SK-N-SH (cell line): ENCODE measurements around the gene CDK14. TPM values are rescaled to one million over a fixed set of nuclear protein-coding genes. Genes with fewer than 3 reads are reported as not detected.

Experiments
- CTCF ChIA-PET: fragments of 300-600, 350-600 bp; formaldehyde crosslinking; extraction: SDS; loops from one replicate; lab custom pipeline; 2021; lab: Yijun Ruan, JAX
- POLR2A ChIA-PET: fragments of 350-600 bp; sonication (Branson Sonifier 250); formaldehyde crosslinking; extraction: SDS; loops from one replicate; lab custom pipeline; 2020; ENCODE audit warnings: antibody characterized with exemption, inconsistent platforms; lab: Yijun Ruan, JAX
- DNase-seq: peaks from one replicate; pipeline ENCODE4 v3.0.0; 2012
- H2AFZ ChIP-seq: fragments of 200-600 bp; sonication (generic); 2 replicates; pipeline ENCODE4 v1.8.1; 2016; ENCODE audit warnings: antibody characterized with exemption, mild to moderate bottlenecking, low read depth
- H3F3A ChIP-seq: fragments of 200-600 bp; sonication (generic); replicated peaks from 2 replicates; pipeline ENCODE3; 2016; ENCODE audit warnings: antibody characterized with exemption, mild to moderate bottlenecking; ENCODE audit not compliant: insufficient read depth
- H3K27ac ChIP-seq, 2 experiments: fragments of 200-500 bp in 1 of 2; fragments of 200-600 bp in 1 of 2; sonication (Bioruptor generic) in 1 of 2; sonication (generic), shearing (Covaris generic) in 1 of 2; 2 replicates each; pipeline versions ENCODE4 v1.5.1 to v1.6.1; 2014 to 2016; ENCODE audit warnings: low read depth in 2 of 2, inconsistent platforms in 1 of 2, low read length in 1 of 2, mild to moderate bottlenecking in 1 of 2, mixed read lengths in 1 of 2
- H3K27me3 ChIP-seq: fragments of 200-600 bp; sonication (generic), shearing (Covaris generic); 2 replicates; pipeline ENCODE4 v1.6.1; 2016; ENCODE audit warnings: mixed run types; ENCODE audit not compliant: insufficient read depth
- H3K36me3 ChIP-seq, 2 experiments: fragments of 200-500 bp in 1 of 2; fragments of 200-600 bp in 1 of 2; sonication (Bioruptor generic) in 1 of 2; sonication (generic) in 1 of 2; replicated peaks in 1 of 2; 2 replicates each; pipeline versions ENCODE3 to v1.5.1; 2014 to 2016; ENCODE audit warnings: low read length in 1 of 2, mild to moderate bottlenecking in 1 of 2; ENCODE audit not compliant: insufficient read depth in 2 of 2, control insufficient read depth in 1 of 2
- H3K4me1 ChIP-seq, 2 experiments: fragments of 200-500 bp in 1 of 2; fragments of 200-600 bp in 1 of 2; sonication (Bioruptor generic) in 1 of 2; sonication (generic), shearing (Covaris generic) in 1 of 2; 2 replicates each; pipeline versions ENCODE4 v1.5.1 to v1.6.1; 2014 to 2016; ENCODE audit warnings: low read depth in 1 of 2, low read length in 1 of 2, mixed run types in 1 of 2; ENCODE audit not compliant: insufficient read depth in 2 of 2, control insufficient read depth in 1 of 2
- H3K4me2 ChIP-seq: fragments of 200-600 bp; sonication (generic), shearing (Covaris generic); 2 replicates; pipeline ENCODE4 v1.6.1; 2017; ENCODE audit warnings: mixed run types
- H3K4me3 ChIP-seq, 2 experiments: fragments of 200-500 bp in 1 of 2; fragments of 200-600 bp in 1 of 2; sonication (Bioruptor generic) in 1 of 2; sonication (generic), shearing (Covaris generic) in 1 of 2; 2 replicates each; pipeline versions ENCODE4 v1.5.1 to v1.8.1; 2014 to 2016; ENCODE audit warnings: low read depth in 2 of 2, inconsistent platforms in 1 of 2, low read length in 1 of 2, mild to moderate bottlenecking in 1 of 2, mixed read lengths in 1 of 2, moderate library complexity in 1 of 2
- H3K79me2 ChIP-seq: fragments of 200-600 bp; sonication (generic); 2 replicates; pipeline ENCODE4 v1.8.1; 2017; ENCODE audit warnings: mild to moderate bottlenecking; ENCODE audit not compliant: insufficient read depth
- H3K9ac ChIP-seq: fragments of 200-600 bp; sonication (generic); 2 replicates; pipeline ENCODE4 v1.6.1; 2017; ENCODE audit warnings: mixed run types
- H3K9me2 ChIP-seq: fragments of 200-600 bp; sonication (generic); 2 replicates; pipeline ENCODE4 v1.6.1; 2017; ENCODE audit warnings: mixed run types
- H3K9me3 ChIP-seq: fragments of 200-600 bp; sonication (generic); 2 replicates; pipeline ENCODE4 v1.6.1; 2017; ENCODE audit warnings: mixed run types, mild to moderate bottlenecking, moderate library complexity
- H4K20me1 ChIP-seq: fragments of 200-600 bp; sonication (generic); 2 replicates; pipeline ENCODE4 v1.6.1; 2017; ENCODE audit warnings: mild to moderate bottlenecking, mixed run types; ENCODE audit not compliant: insufficient read depth
- CHD2 ChIP-seq: fragments of 150-350 bp; IDR thresholded peaks from 2 replicates; pipeline ENCODE4 v1.6.1; 2018; ENCODE audit warnings: low read length; ENCODE audit not compliant: partially characterized antibody
- CTCF ChIP-seq: fragments of 200-600 bp; sonication (generic); IDR thresholded peaks from 2 replicates; pipeline ENCODE4 v1.6.1; 2017; ENCODE audit warnings: antibody characterized with exemption, mild to moderate bottlenecking, moderate library complexity
- ELF1 ChIP-seq: IDR thresholded peaks from 2 replicates; pipeline ENCODE4 v1.4.0; 2012
- EP300 ChIP-seq, 2 experiments: IDR thresholded peaks; 2 replicates each; pipeline versions ENCODE4 v1.4.0 to v1.6.1; 2012; ENCODE audit warnings: borderline replicate concordance in 1 of 2, low read depth in 1 of 2, low read length in 1 of 2
- EZH2phosphoT487 ChIP-seq: fragments of 200-600 bp; sonication (generic); IDR thresholded peaks from 2 replicates; pipeline ENCODE4 v1.6.1; 2017; ENCODE audit warnings: low read depth, mixed run types, mild to moderate bottlenecking, antibody characterized with exemption, moderate library complexity, borderline replicate concordance
- FOSL2 ChIP-seq: IDR thresholded peaks from 2 replicates; pipeline ENCODE4 v1.4.0; 2012; ENCODE audit warnings: low read depth, mild to moderate bottlenecking, moderate library complexity, borderline replicate concordance
- FOXJ3 ChIP-seq: sonication (generic); formaldehyde crosslinking; IDR thresholded peaks from 2 replicates; pipeline ENCODE4 v1.5.1; 2020; ENCODE audit warnings: mild to moderate bottlenecking, missing genetic modification reagents
- GABPA ChIP-seq: IDR thresholded peaks from 2 replicates; pipeline ENCODE4 v1.4.0; 2012; ENCODE audit warnings: low read depth, mild to moderate bottlenecking
- JUND ChIP-seq: IDR thresholded peaks from 2 replicates; pipeline ENCODE4 v1.4.0; 2012
- MEF2A ChIP-seq: IDR thresholded peaks from 2 replicates; pipeline ENCODE4 v1.4.0; 2012; ENCODE audit warnings: low read depth, borderline replicate concordance
- NFIC ChIP-seq: IDR thresholded peaks from 2 replicates; pipeline ENCODE4 v1.4.0; 2012; ENCODE audit warnings: borderline replicate concordance
- RAD21 ChIP-seq: IDR thresholded peaks from 2 replicates; pipeline ENCODE4 v1.6.1; 2012; ENCODE audit warnings: mild to moderate bottlenecking, low read length
- RCOR1 ChIP-seq: fragments of 150-350 bp; IDR thresholded peaks from 2 replicates; pipeline ENCODE4 v1.6.1; 2017; ENCODE audit warnings: antibody characterized with exemption, low read length
- RFX5 ChIP-seq: IDR thresholded peaks from 2 replicates; pipeline ENCODE4 v1.6.1; 2012; ENCODE audit warnings: mild to moderate bottlenecking, improper control_type of control experiment, low read length
- RXRA ChIP-seq: IDR thresholded peaks from 2 replicates; pipeline ENCODE4 v1.4.0; 2012; ENCODE audit warnings: low read depth, mild to moderate bottlenecking, borderline replicate concordance
- SMC3 ChIP-seq: IDR thresholded peaks from 2 replicates; pipeline ENCODE4 v1.6.1; 2012; ENCODE audit warnings: low read depth, low read length, improper control_type of control experiment
- TAF1 ChIP-seq: IDR thresholded peaks from 2 replicates; pipeline ENCODE4 v1.6.1; 2012; ENCODE audit warnings: low read depth, mild to moderate bottlenecking, low read length, moderate library complexity, borderline replicate concordance
- TCF12 ChIP-seq: IDR thresholded peaks from 2 replicates; pipeline ENCODE4 v1.4.0; 2012
- TEAD4 ChIP-seq: IDR thresholded peaks from 2 replicates; pipeline ENCODE4 v1.4.0; 2012; ENCODE audit warnings: mild to moderate bottlenecking, borderline replicate concordance; ENCODE audit not compliant: insufficient read depth
- USF2 ChIP-seq: fragments of 150-350 bp; IDR thresholded peaks from 2 replicates; pipeline ENCODE4 v1.6.1; 2017; ENCODE audit warnings: antibody characterized with exemption, low read length, low read depth, borderline replicate concordance
- YY1 ChIP-seq: IDR thresholded peaks from 2 replicates; pipeline ENCODE4 v1.4.0; 2012; ENCODE audit warnings: low read depth, mild to moderate bottlenecking
- WGBS: methylation state at CpG from one replicate; pipeline ENCODE4 v1.1.6; 2017; ENCODE audit warnings: low lambda C conversion rate; 5-methylcytosine and 5-hydroxymethylcytosine counted together
- polyA plus RNA-seq, 3 experiments: library from polyadenylated mRNA; depleted of rRNA; stranded (reverse); fragments of >200 nt; gene quantifications; 2 replicates each; pipeline ENCODE4 v1.2.3, GENCODE V29; 2012
- TF ChIP-seq, protein P1 (sequence below): fragments of 150-350 bp; IDR thresholded peaks from 2 replicates; pipeline ENCODE4 v1.6.1; 2016; ENCODE audit warnings: mild to moderate bottlenecking, low read depth, low read length
- TF ChIP-seq, protein P2 (sequence below): IDR thresholded peaks from 2 replicates; pipeline ENCODE4 v1.6.1; 2012; ENCODE audit warnings: mild to moderate bottlenecking, low read depth, low read length, moderate library complexity
- TF ChIP-seq, protein P3 (sequence below): IDR thresholded peaks from 2 replicates; pipeline ENCODE4 v1.4.0; 2012; ENCODE audit warnings: low read depth, borderline replicate concordance

The CDK14 gene
- polyA plus RNA-seq, 1 of the 3 experiments (the other 2 are of a cell fraction), result 13.9 TPM

DNA sequence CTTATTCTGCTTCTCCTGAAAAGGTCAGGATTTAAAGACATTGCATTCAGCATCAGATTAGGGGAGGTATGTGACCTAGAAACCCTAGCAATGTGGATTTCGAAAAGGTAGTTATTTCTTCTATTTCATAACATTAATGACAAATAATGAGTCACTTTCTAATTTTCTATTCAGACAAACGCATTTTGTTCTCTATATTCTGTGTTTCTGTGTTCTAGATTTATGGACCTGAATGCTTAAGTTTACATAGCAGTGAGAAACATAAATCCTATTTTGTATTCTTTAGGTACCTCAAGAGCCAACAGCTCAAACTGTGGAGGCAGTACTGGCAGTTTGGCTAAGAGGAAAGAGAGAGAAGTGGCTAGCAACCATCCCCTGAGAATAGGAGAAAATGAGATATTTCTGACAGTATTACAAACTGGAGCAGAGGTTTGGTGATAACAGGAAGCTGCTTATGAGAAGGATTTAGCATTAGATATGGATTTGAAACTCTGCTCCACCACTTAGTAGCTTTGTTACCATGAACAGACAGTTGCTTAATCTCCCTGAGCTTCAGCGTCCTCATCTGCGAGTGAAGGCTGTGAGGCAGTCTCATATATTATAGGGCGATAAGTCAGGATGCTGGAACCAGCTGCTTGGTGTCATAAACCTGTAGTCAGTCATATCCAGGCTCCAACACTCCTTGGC, 28.2 kb downstream of the CDK14 start:
- peaks cover 0 to 3% of the 10 kb centered on the region in 2 experiments for H3K36me3 ChIP-seq
- POLR2A ChIA-PET, result no interaction called here
- H3K4me2 ChIP-seq, result peak overlapping the region; percentile 70
- H3K9ac ChIP-seq, result peak overlapping the region; percentile 7; the same call in 1 of the 2 replicates
- peak overlapping the region in 1 of 2 experiments; percentile 60; a peak in 3 of 4 replicates for H3K27ac ChIP-seq
- H4K20me1 ChIP-seq, result peaks cover 29% of the 10 kb centered on the region; the same call in 1 of the 2 replicates
- DNase-seq, result no peak
- H3K9me2 ChIP-seq, result no peaks in the 10 kb centered on the region
- WGBS, result 63% methylated on average over 5 of the region's 5 CpGs
- peaks cover 12 to 44% of the 10 kb centered on the region in 2 experiments for H3K4me1 ChIP-seq
- H3F3A ChIP-seq, result peaks cover 19% of the 10 kb centered on the region
- H3K27me3 ChIP-seq, result no peaks in the 10 kb centered on the region
- CTCF ChIA-PET, result interaction anchor here (1.0 to 4.9 kb wide), 6 partner anchors 14 to 410 kb away, joined by 3 to 32 read pairs (median 8); partner anchors contain the start of gene CDK14
- no peaks in the 10 kb centered on the region for H3K9me3 ChIP-seq
- peaks cover 95% of the 10 kb centered on the region for H3K79me2 ChIP-seq
- TF ChIP-seq ELF1 (no peak), JUND (peak; percentile 13; the same call in 1 of the 2 replicates), TCF12 (peak; percentile 24; the same call in 1 of the 2 replicates), CTCF (no peak), RAD21 (no peak), YY1 (no peak), NFIC (no peak), RXRA (no peak), USF2 (no peak), FOXJ3 (CRISPR knock-in tag) (no peak), GABPA (no peak), SMC3 (no peak), CHD2 (no peak), TAF1 (no peak), TEAD4 (no peak), EP300 (IDR thresholded peaks at IDR 0.05; ENCODE audit: borderline replicate concordance in 1 of 2, low read depth in 1 of 2, low read length in 1 of 2) (no peak), MEF2A (peak; percentile 27; the same call in 1 of the 2 replicates), FOSL2 (peak; percentile 62; the same call in 1 of the 2 replicates), RFX5 (no peak), RCOR1 (no peak), EZH2phosphoT487 (no peak)
- TF ChIP-seq, protein P1, sequence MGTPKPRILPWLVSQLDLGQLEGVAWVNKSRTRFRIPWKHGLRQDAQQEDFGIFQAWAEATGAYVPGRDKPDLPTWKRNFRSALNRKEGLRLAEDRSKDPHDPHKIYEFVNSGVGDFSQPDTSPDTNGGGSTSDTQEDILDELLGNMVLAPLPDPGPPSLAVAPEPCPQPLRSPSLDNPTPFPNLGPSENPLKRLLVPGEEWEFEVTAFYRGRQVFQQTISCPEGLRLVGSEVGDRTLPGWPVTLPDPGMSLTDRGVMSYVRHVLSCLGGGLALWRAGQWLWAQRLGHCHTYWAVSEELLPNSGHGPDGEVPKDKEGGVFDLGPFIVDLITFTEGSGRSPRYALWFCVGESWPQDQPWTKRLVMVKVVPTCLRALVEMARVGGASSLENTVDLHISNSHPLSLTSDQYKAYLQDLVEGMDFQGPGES, result no peak
- TF ChIP-seq, protein P2, sequence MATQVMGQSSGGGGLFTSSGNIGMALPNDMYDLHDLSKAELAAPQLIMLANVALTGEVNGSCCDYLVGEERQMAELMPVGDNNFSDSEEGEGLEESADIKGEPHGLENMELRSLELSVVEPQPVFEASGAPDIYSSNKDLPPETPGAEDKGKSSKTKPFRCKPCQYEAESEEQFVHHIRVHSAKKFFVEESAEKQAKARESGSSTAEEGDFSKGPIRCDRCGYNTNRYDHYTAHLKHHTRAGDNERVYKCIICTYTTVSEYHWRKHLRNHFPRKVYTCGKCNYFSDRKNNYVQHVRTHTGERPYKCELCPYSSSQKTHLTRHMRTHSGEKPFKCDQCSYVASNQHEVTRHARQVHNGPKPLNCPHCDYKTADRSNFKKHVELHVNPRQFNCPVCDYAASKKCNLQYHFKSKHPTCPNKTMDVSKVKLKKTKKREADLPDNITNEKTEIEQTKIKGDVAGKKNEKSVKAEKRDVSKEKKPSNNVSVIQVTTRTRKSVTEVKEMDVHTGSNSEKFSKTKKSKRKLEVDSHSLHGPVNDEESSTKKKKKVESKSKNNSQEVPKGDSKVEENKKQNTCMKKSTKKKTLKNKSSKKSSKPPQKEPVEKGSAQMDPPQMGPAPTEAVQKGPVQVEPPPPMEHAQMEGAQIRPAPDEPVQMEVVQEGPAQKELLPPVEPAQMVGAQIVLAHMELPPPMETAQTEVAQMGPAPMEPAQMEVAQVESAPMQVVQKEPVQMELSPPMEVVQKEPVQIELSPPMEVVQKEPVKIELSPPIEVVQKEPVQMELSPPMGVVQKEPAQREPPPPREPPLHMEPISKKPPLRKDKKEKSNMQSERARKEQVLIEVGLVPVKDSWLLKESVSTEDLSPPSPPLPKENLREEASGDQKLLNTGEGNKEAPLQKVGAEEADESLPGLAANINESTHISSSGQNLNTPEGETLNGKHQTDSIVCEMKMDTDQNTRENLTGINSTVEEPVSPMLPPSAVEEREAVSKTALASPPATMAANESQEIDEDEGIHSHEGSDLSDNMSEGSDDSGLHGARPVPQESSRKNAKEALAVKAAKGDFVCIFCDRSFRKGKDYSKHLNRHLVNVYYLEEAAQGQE, result no peak
- TF ChIP-seq, protein P3, sequence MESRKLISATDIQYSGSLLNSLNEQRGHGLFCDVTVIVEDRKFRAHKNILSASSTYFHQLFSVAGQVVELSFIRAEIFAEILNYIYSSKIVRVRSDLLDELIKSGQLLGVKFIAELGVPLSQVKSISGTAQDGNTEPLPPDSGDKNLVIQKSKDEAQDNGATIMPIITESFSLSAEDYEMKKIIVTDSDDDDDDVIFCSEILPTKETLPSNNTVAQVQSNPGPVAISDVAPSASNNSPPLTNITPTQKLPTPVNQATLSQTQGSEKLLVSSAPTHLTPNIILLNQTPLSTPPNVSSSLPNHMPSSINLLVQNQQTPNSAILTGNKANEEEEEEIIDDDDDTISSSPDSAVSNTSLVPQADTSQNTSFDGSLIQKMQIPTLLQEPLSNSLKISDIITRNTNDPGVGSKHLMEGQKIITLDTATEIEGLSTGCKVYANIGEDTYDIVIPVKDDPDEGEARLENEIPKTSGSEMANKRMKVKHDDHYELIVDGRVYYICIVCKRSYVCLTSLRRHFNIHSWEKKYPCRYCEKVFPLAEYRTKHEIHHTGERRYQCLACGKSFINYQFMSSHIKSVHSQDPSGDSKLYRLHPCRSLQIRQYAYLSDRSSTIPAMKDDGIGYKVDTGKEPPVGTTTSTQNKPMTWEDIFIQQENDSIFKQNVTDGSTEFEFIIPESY, result no peak
- H2AFZ ChIP-seq, result peak overlapping the region; percentile 8; the same call in 1 of the 2 replicates
- peak overlapping the region in 1 of 2 experiments; percentile 17; a peak in 1 of 4 replicates for H3K4me3 ChIP-seq
